Measurements from ENCODE around the gene MAPK12.
"Not testable (repeated sequence)": the region's sequence is repeated elsewhere in the genome, so short reads cannot be mapped to it uniquely, and the experiment has no call there.

Gene MAPK12

GRCh38 chr22:50278956-50279619 is 17.6 kb upstream of the MAPK12 start:
- no peaks in the 10 kb centered on the region for H3K27me3 Mint-ChIP-seq
- H3K27ac Mint-ChIP-seq = no peak overlapping the region
- H3K4me3 Mint-ChIP-seq = no peak overlapping the region
- H3K4me1 Mint-ChIP-seq (ENCODE audit: low read depth) = peaks cover 2% of the 10 kb centered on the region
- H3K36me3 Mint-ChIP-seq = no peaks in the 10 kb centered on the region
- no peaks in the 10 kb centered on the region for H3K9me3 Mint-ChIP-seq (ENCODE audit: low read depth)

GRCh38 chr22:50278461-50278860 is 17.0 kb upstream of the MAPK12 start:
- H3K36me3 Mint-ChIP-seq = no peaks in the 10 kb centered on the region
- H3K4me1 Mint-ChIP-seq (ENCODE audit: low read depth) = peaks cover 3% of the 10 kb centered on the region
- H3K27me3 Mint-ChIP-seq = no peaks in the 10 kb centered on the region
- H3K4me3 Mint-ChIP-seq = no peak overlapping the region
- no peaks in the 10 kb centered on the region for H3K9me3 Mint-ChIP-seq (ENCODE audit: low read depth)
- H3K27ac Mint-ChIP-seq = no peak overlapping the region

GRCh38 chr22:50277761-50278160 is 16.3 kb upstream of the MAPK12 start:
- H3K9me3 Mint-ChIP-seq (ENCODE audit: low read depth) = no peaks in the 10 kb centered on the region
- peaks cover 3% of the 10 kb centered on the region for H3K4me1 Mint-ChIP-seq (ENCODE audit: low read depth)
- no peaks in the 10 kb centered on the region for H3K27me3 Mint-ChIP-seq
- no peak overlapping the region for H3K27ac Mint-ChIP-seq
- no peak overlapping the region for H3K4me3 Mint-ChIP-seq
- no peaks in the 10 kb centered on the region for H3K36me3 Mint-ChIP-seq

- Mint-ChIP-seq H3K4me1 (ENCODE audit: low read depth) (peaks cover 3% of the 10 kb centered on the region), H3K36me3 (no peaks in the 10 kb centered on the region), H3K27me3 (no peaks in the 10 kb centered on the region), H3K4me3 (no peak overlapping the region), H3K9me3 (ENCODE audit: low read depth) (no peaks in the 10 kb centered on the region), H3K27ac (no peak overlapping the region)
These were observed 14.7 kb upstream of the MAPK12 start for GRCh38 chr22:50276143-50276542.

- Mint-ChIP-seq H3K36me3 (no peaks in the 10 kb centered on the region), H3K4me1 (ENCODE audit: low read depth) (peaks cover 5% of the 10 kb centered on the region), H3K27ac (no peak overlapping the region), H3K4me3 (no peak overlapping the region), H3K27me3 (no peaks in the 10 kb centered on the region), H3K9me3 (ENCODE audit: low read depth) (no peaks in the 10 kb centered on the region)
These were observed 13.9 kb upstream of the MAPK12 start for GRCh38 chr22:50275181-50276055.

GRCh38 chr22:50274771-50275170 is 13.3 kb upstream of the MAPK12 start:
- no peak overlapping the region for H3K4me3 Mint-ChIP-seq
- no peaks in the 10 kb centered on the region for H3K27me3 Mint-ChIP-seq
- H3K4me1 Mint-ChIP-seq (ENCODE audit: low read depth) = peaks cover 5% of the 10 kb centered on the region
- H3K9me3 Mint-ChIP-seq (ENCODE audit: low read depth) = no peaks in the 10 kb centered on the region
- H3K36me3 Mint-ChIP-seq = no peaks in the 10 kb centered on the region
- H3K27ac Mint-ChIP-seq = no peak overlapping the region

GRCh38 chr22:50274311-50274710 is 12.8 kb upstream of the MAPK12 start:
- H3K36me3 Mint-ChIP-seq = no peaks in the 10 kb centered on the region
- H3K4me3 Mint-ChIP-seq = no peak overlapping the region
- H3K9me3 Mint-ChIP-seq (ENCODE audit: low read depth) = no peaks in the 10 kb centered on the region
- no peaks in the 10 kb centered on the region for H3K27me3 Mint-ChIP-seq
- no peak overlapping the region for H3K27ac Mint-ChIP-seq
- peaks cover 7% of the 10 kb centered on the region for H3K4me1 Mint-ChIP-seq (ENCODE audit: low read depth)

GRCh38 chr22:50273781-50274180 is 12.3 kb upstream of the MAPK12 start:
- H3K9me3 Mint-ChIP-seq (ENCODE audit: low read depth); H3K36me3 Mint-ChIP-seq; H3K4me1 Mint-ChIP-seq (ENCODE audit: low read depth); H3K27ac Mint-ChIP-seq; H3K4me3 Mint-ChIP-seq; H3K27me3 Mint-ChIP-seq: not testable (repeated sequence)

- not testable (repeated sequence) for H3K27ac Mint-ChIP-seq; H3K4me3 Mint-ChIP-seq; H3K9me3 Mint-ChIP-seq (ENCODE audit: low read depth); H3K27me3 Mint-ChIP-seq; H3K36me3 Mint-ChIP-seq; H3K4me1 Mint-ChIP-seq (ENCODE audit: low read depth)
These were observed 11.9 kb upstream of the MAPK12 start for GRCh38 chr22:50273352-50273751.

- peaks cover 8% of the 10 kb centered on the region for H3K4me1 Mint-ChIP-seq (ENCODE audit: low read depth)
- no peaks in the 10 kb centered on the region for H3K9me3 Mint-ChIP-seq (ENCODE audit: low read depth)
- H3K4me3 Mint-ChIP-seq = no peak overlapping the region
- no peaks in the 10 kb centered on the region for H3K36me3 Mint-ChIP-seq
- no peak overlapping the region for H3K27ac Mint-ChIP-seq
- H3K27me3 Mint-ChIP-seq = no peaks in the 10 kb centered on the region
These were observed 10.7 kb upstream of the MAPK12 start for GRCh38 chr22:50272044-50272802.

GRCh38 chr22:50271519-50271970 is 10.1 kb upstream of the MAPK12 start:
- no peak overlapping the region for H3K27ac Mint-ChIP-seq
- H3K27me3 Mint-ChIP-seq = no peaks in the 10 kb centered on the region
- H3K36me3 Mint-ChIP-seq = no peaks in the 10 kb centered on the region
- H3K4me3 Mint-ChIP-seq = no peak overlapping the region
- peaks cover 7% of the 10 kb centered on the region for H3K4me1 Mint-ChIP-seq (ENCODE audit: low read depth)
- H3K9me3 Mint-ChIP-seq (ENCODE audit: low read depth) = no peaks in the 10 kb centered on the region

- no peaks in the 10 kb centered on the region for H3K27me3 Mint-ChIP-seq
- H3K4me3 Mint-ChIP-seq = peak overlapping the region; percentile 64
- H3K27ac Mint-ChIP-seq = no peak overlapping the region
- H3K4me1 Mint-ChIP-seq (ENCODE audit: low read depth) = peaks cover 6% of the 10 kb centered on the region
- no peaks in the 10 kb centered on the region for H3K36me3 Mint-ChIP-seq
- H3K9me3 Mint-ChIP-seq (ENCODE audit: low read depth) = no peaks in the 10 kb centered on the region
These were observed 9.3 kb upstream of the MAPK12 start for GRCh38 chr22:50270666-50271394.

GRCh38 chr22:50269970-50270665 is 8.6 kb upstream of the MAPK12 start, which contains the start of gene MAPK11:
Gene MAPK11 (minus strand): TSS chr22:50270380. CDS start chr22:50270292, 88 bp downstream.
- Mint-ChIP-seq H3K27ac (no peak within 1 kb of the TSS), H3K9me3 (ENCODE audit: low read depth) (no peaks in the 10 kb centered on the region), H3K27me3 (no peaks in the 10 kb centered on the region), H3K36me3 (no peaks in the 10 kb centered on the region), H3K4me3 (peak within 1 kb of the TSS; percentile 64), H3K4me1 (ENCODE audit: low read depth) (peaks cover 6% of the 10 kb centered on the region)

- no peak overlapping the region for H3K27ac Mint-ChIP-seq
These were observed 8.1 kb upstream of the MAPK12 start for GRCh38 chr22:50269573-50269969.

More at GRCh38 chr22:50269573-50269969, 8.1 kb upstream of the MAPK12 start:
- Mint-ChIP-seq H3K4me1 (ENCODE audit: low read depth) (peaks cover 6% of the 10 kb centered on the region), H3K27me3 (no peaks in the 10 kb centered on the region), H3K36me3 (no peaks in the 10 kb centered on the region), H3K9me3 (ENCODE audit: low read depth) (no peaks in the 10 kb centered on the region), H3K4me3 (peak overlapping the region; percentile 58)

Measured in activated naive CD8-positive, alpha-beta T cell (primary cell).